ENCODE measurements around the gene PDILT.

Gene PDILT

GRCh38 chr16:20325005-20325404, 79.5 kb downstream of the PDILT start:
- no peak overlapping the region for H3K27ac ChIP-seq (ENCODE audit: low read depth, low read length)
- H3K79me2 ChIP-seq (ENCODE audit: insufficient read depth, low read length), result no peaks in the 10 kb centered on the region
- no peak overlapping the region for H2AFZ ChIP-seq (ENCODE audit: low read depth, low read length, severe bottlenecking)
- H3K4me3 ChIP-seq (ENCODE audit: insufficient read depth, low read length, poor library complexity, severe bottlenecking), result no peak overlapping the region
- H4K20me1 ChIP-seq (ENCODE audit: low read depth, low read length), result no peaks in the 10 kb centered on the region
- H3K27me3 ChIP-seq (ENCODE audit: low read length), result no peaks in the 10 kb centered on the region
- no peak overlapping the region for H3K4me2 ChIP-seq (ENCODE audit: low read depth, low read length, poor library complexity, severe bottlenecking)
- H3K36me3 ChIP-seq (ENCODE audit: low read length), result no peaks in the 10 kb centered on the region
- TF ChIP-seq EZH2phosphoT487 (conservative IDR thresholded peaks at IDR 0.05; ENCODE audit: low read length) (no peak), CTCF (IDR thresholded peaks at IDR 0.05; ENCODE audit: insufficient read depth, low read length, poor library complexity, severe bottlenecking) (no peak)
- H3K9me3 ChIP-seq (ENCODE audit: insufficient read depth, low read length), result no peaks in the 10 kb centered on the region
- H3K9me2 ChIP-seq (replicated peaks; ENCODE audit: insufficient read depth, low read length), result no peaks in the 10 kb centered on the region
- H3F3A ChIP-seq (ENCODE audit: insufficient read depth), result no peaks in the 10 kb centered on the region
- no peak overlapping the region for H3K9ac ChIP-seq (ENCODE audit: low read length)

- H4K20me1 ChIP-seq (ENCODE audit: low read depth, low read length), result no peaks in the 10 kb centered on the region
- H3K27me3 ChIP-seq (ENCODE audit: low read length), result no peaks in the 10 kb centered on the region
- H3F3A ChIP-seq (ENCODE audit: insufficient read depth), result no peaks in the 10 kb centered on the region
- no peak overlapping the region for H3K4me3 ChIP-seq (ENCODE audit: insufficient read depth, low read length, poor library complexity, severe bottlenecking)
- no peak overlapping the region for H2AFZ ChIP-seq (ENCODE audit: low read depth, low read length, severe bottlenecking)
- H3K4me2 ChIP-seq (ENCODE audit: low read depth, low read length, poor library complexity, severe bottlenecking), result no peak overlapping the region
- TF ChIP-seq EZH2phosphoT487 (conservative IDR thresholded peaks at IDR 0.05; ENCODE audit: low read length), result no peak
- TF ChIP-seq CTCF (IDR thresholded peaks at IDR 0.05; ENCODE audit: insufficient read depth, low read length, poor library complexity, severe bottlenecking), result no peak
- no peaks in the 10 kb centered on the region for H3K79me2 ChIP-seq (ENCODE audit: insufficient read depth, low read length)
- no peak overlapping the region for H3K27ac ChIP-seq (ENCODE audit: low read depth, low read length)
- H3K9me3 ChIP-seq (ENCODE audit: insufficient read depth, low read length), result no peaks in the 10 kb centered on the region
- no peak overlapping the region for H3K9ac ChIP-seq (ENCODE audit: low read length)
- no peaks in the 10 kb centered on the region for H3K9me2 ChIP-seq (replicated peaks; ENCODE audit: insufficient read depth, low read length)
- H3K36me3 ChIP-seq (ENCODE audit: low read length), result no peaks in the 10 kb centered on the region
Observed at GRCh38 chr16:20323591-20324117, 80.9 kb downstream of the PDILT start.

- no peak overlapping the region for H3K27ac ChIP-seq (ENCODE audit: low read depth, low read length)
- no peak overlapping the region for H3K9ac ChIP-seq (ENCODE audit: low read length)
- H3K4me3 ChIP-seq (ENCODE audit: insufficient read depth, low read length, poor library complexity, severe bottlenecking), result no peak overlapping the region
- H4K20me1 ChIP-seq (ENCODE audit: low read depth, low read length), result no peaks in the 10 kb centered on the region
- TF ChIP-seq EZH2phosphoT487 (conservative IDR thresholded peaks at IDR 0.05; ENCODE audit: low read length) (no peak), CTCF (IDR thresholded peaks at IDR 0.05; ENCODE audit: insufficient read depth, low read length, poor library complexity, severe bottlenecking) (no peak)
- no peaks in the 10 kb centered on the region for H3K27me3 ChIP-seq (ENCODE audit: low read length)
- no peaks in the 10 kb centered on the region for H3F3A ChIP-seq (ENCODE audit: insufficient read depth)
- H3K9me2 ChIP-seq (replicated peaks; ENCODE audit: insufficient read depth, low read length), result no peaks in the 10 kb centered on the region
- no peak overlapping the region for H3K4me2 ChIP-seq (ENCODE audit: low read depth, low read length, poor library complexity, severe bottlenecking)
- H2AFZ ChIP-seq (ENCODE audit: low read depth, low read length, severe bottlenecking), result no peak overlapping the region
- H3K79me2 ChIP-seq (ENCODE audit: insufficient read depth, low read length), result no peaks in the 10 kb centered on the region
- no peaks in the 10 kb centered on the region for H3K9me3 ChIP-seq (ENCODE audit: insufficient read depth, low read length)
- H3K36me3 ChIP-seq (ENCODE audit: low read length), result no peaks in the 10 kb centered on the region
Observed at GRCh38 chr16:20322696-20323095, 81.8 kb downstream of the PDILT start.

Measured in SU-DHL-6 (cell line).